Measurements from ENCODE around the gene CABLES1.
A peak's percentile ranks its signal among the peaks of the same experiment; 100 is the strongest.
"Not testable (repeated sequence)": the region's sequence is repeated elsewhere in the genome, so short reads cannot be mapped to it uniquely, and the experiment has no call there.

Gene CABLES1

GRCh38 chr18:23109163-23109562 is 26.1 kb upstream of the CABLES1 start:
- WGBS, 2 donors (ENCODE audit: extremely low coverage in 2 of 2, insufficient read length in 2 of 2, insufficient replicate concordance in 1 of 2): no CpG with 5 or more reads among the region's 9 CpGs

DNA sequence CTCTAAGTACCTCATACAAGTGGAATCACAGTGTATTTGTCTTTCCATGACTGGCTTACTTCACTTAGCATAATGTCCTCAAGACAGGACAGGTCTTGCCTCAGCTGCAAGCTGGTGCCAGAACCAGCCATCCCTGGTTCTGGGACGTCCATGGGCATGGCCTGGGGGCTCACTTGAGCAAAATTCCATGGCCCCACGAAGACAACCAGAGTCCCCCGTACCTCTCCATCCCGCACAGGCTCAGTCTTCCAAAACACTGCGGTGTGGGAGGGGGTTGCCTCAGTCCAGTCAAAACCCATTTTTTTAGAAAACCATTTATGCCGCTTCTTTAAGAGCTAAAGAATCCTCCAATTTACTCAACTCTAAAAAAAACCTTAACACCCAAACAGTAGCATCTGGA is 21.7 kb upstream of the CABLES1 start:
- no peak overlapping the region for H2BK5ac ChIP-seq (ENCODE audit: low read length)
- H3K14ac ChIP-seq (ENCODE audit: low read length): no peak overlapping the region
- H4K8ac ChIP-seq (ENCODE audit: low read depth, low read length): no peak overlapping the region
- peaks cover 0 to 11% (median 0%) of the 10 kb centered on the region in 3 experiments for H3K27me3 ChIP-seq (ENCODE audit: control insufficient read depth in 3 of 3, insufficient read depth in 3 of 3, low read depth in 1 of 3, low read length in 3 of 3)
- no peak overlapping the region for H3K4me3 ChIP-seq (ENCODE audit: low read length in 2 of 2)
- H3K18ac ChIP-seq (ENCODE audit: low read length): no peak overlapping the region
- no peak overlapping the region for H3K23ac ChIP-seq (ENCODE audit: low read depth, low read length, poor library complexity)
- no peaks in the 10 kb centered on the region for H3K79me1 ChIP-seq (ENCODE audit: low read depth, low read length)
- H3K27ac ChIP-seq (replicated peaks; ENCODE audit: low read length): no peak overlapping the region
- H3K9me3 ChIP-seq (replicated peaks in 1 of 2; ENCODE audit: control insufficient read depth in 2 of 2, insufficient read depth in 1 of 2, low read depth in 1 of 2, low read length in 2 of 2): peaks cover 0 to 4% of the 10 kb centered on the region in 2 donors
- no peak overlapping the region for H2BK12ac ChIP-seq (ENCODE audit: low read length)
- H2BK15ac ChIP-seq (ENCODE audit: low read length): no peak overlapping the region
- DNase-seq (ENCODE audit: low spot score): no peak
- H4K91ac ChIP-seq (ENCODE audit: low read depth, low read length, poor library complexity): no peak overlapping the region
- H2AFZ ChIP-seq (ENCODE audit: low read length): no peak overlapping the region
- no peak overlapping the region for H2BK120ac ChIP-seq (ENCODE audit: low read depth, low read length)
- no peaks in the 10 kb centered on the region for H3K36me3 ChIP-seq (replicated peaks in 1 of 2; ENCODE audit: control insufficient read depth in 2 of 2, insufficient read depth in 2 of 2, low read length in 2 of 2)
- H3K4me1 ChIP-seq (ENCODE audit: control insufficient read depth in 2 of 2, insufficient read depth in 1 of 2, low read depth in 1 of 2, low read length in 2 of 2): peaks cover 0 to 10% of the 10 kb centered on the region in 2 donors
- no peak overlapping the region for H3K4me2 ChIP-seq (ENCODE audit: insufficient read depth, low read length, poor library complexity, severe bottlenecking)
- H2AK5ac ChIP-seq (ENCODE audit: low read depth, low read length): no peak overlapping the region
- no peak overlapping the region for H3K4ac ChIP-seq (ENCODE audit: low read length)
- WGBS, 2 donors (ENCODE audit: extremely low coverage in 2 of 2, insufficient read length in 2 of 2, insufficient replicate concordance in 1 of 2): no CpG with 5 or more reads among the region's 6 CpGs
- H3K9ac ChIP-seq (ENCODE audit: low read depth, low read length, poor library complexity): no peak overlapping the region

More at GRCh38 chr18:23109163-23109562, 26.1 kb upstream of the CABLES1 start:
- H4K91ac ChIP-seq (ENCODE audit: low read depth, low read length, poor library complexity); H2BK15ac ChIP-seq (ENCODE audit: low read length); H3K4me1 ChIP-seq (ENCODE audit: control insufficient read depth in 2 of 2, insufficient read depth in 1 of 2, low read depth in 1 of 2, low read length in 2 of 2); H2BK120ac ChIP-seq (ENCODE audit: low read depth, low read length); H2BK5ac ChIP-seq (ENCODE audit: low read length); H3K27ac ChIP-seq (replicated peaks; ENCODE audit: low read length); H2AK5ac ChIP-seq (ENCODE audit: low read depth, low read length); H2AFZ ChIP-seq (ENCODE audit: low read length); H2BK12ac ChIP-seq (ENCODE audit: low read length); H3K4me2 ChIP-seq (ENCODE audit: insufficient read depth, low read length, poor library complexity, severe bottlenecking); H3K36me3 ChIP-seq (replicated peaks in 1 of 2; ENCODE audit: control insufficient read depth in 2 of 2, insufficient read depth in 2 of 2, low read length in 2 of 2); H3K79me1 ChIP-seq (ENCODE audit: low read depth, low read length); H3K9ac ChIP-seq (ENCODE audit: low read depth, low read length, poor library complexity); H3K18ac ChIP-seq (ENCODE audit: low read length); DNase-seq (ENCODE audit: low spot score); H3K4me3 ChIP-seq (ENCODE audit: low read length in 2 of 2); H3K9me3 ChIP-seq (replicated peaks in 1 of 2; ENCODE audit: control insufficient read depth in 2 of 2, insufficient read depth in 1 of 2, low read depth in 1 of 2, low read length in 2 of 2); H3K4ac ChIP-seq (ENCODE audit: low read length); H4K8ac ChIP-seq (ENCODE audit: low read depth, low read length); H3K23ac ChIP-seq (ENCODE audit: low read depth, low read length, poor library complexity); H3K14ac ChIP-seq (ENCODE audit: low read length): not testable (repeated sequence)
- peaks cover 0 to 11% (median 0%) of the 10 kb centered on the region in 3 experiments for H3K27me3 ChIP-seq (ENCODE audit: control insufficient read depth in 3 of 3, insufficient read depth in 3 of 3, low read depth in 1 of 3, low read length in 3 of 3)

- Histone ChIP-seq H3K4ac (ENCODE audit: low read length) (no peak overlapping the region), H3K27ac (replicated peaks; ENCODE audit: low read length) (no peak overlapping the region), H3K18ac (ENCODE audit: low read length) (no peak overlapping the region)
Observed at GRCh38 chr18:23114171-23114881, 21.0 kb upstream of the CABLES1 start.

DNA sequence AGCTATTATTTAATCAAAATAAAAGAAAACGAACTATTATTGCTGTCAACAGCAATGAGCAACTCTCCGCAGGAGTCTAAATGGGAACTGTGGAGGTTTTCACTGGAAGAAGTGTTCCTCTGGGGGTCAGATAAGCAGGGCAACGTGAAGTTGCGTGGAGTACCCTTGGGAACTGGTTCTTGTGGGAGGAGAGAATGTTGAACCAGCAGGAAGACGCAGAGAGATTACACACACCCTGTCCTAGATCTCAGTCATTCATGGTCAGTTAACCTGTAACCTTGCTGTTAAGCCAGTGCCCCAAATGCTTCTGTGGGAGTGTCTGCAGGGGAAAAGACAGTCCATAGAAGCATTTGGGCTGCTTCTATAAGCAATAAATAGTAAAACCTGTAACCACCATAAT is 20.4 kb upstream of the CABLES1 start:
- Histone ChIP-seq H3K36me3 (replicated peaks in 1 of 2; ENCODE audit: control insufficient read depth in 2 of 2, insufficient read depth in 2 of 2, low read length in 2 of 2) (no peaks in the 10 kb centered on the region), H2BK15ac (ENCODE audit: low read length) (no peak overlapping the region), H3K9me3 (replicated peaks in 1 of 2; ENCODE audit: control insufficient read depth in 2 of 2, insufficient read depth in 1 of 2, low read depth in 1 of 2, low read length in 2 of 2) (peaks cover 0 to 4% of the 10 kb centered on the region in 2 donors), H3K4me3 (ENCODE audit: low read length in 2 of 2) (no peak overlapping the region), H2BK120ac (ENCODE audit: low read depth, low read length) (no peak overlapping the region), H3K9ac (ENCODE audit: low read depth, low read length, poor library complexity) (no peak overlapping the region), H3K23ac (ENCODE audit: low read depth, low read length, poor library complexity) (no peak overlapping the region), H3K27ac (replicated peaks; ENCODE audit: low read length) (no peak overlapping the region), H4K91ac (ENCODE audit: low read depth, low read length, poor library complexity) (no peak overlapping the region), H2AFZ (ENCODE audit: low read length) (no peak overlapping the region), H4K8ac (ENCODE audit: low read depth, low read length) (no peak overlapping the region), H3K4me2 (ENCODE audit: insufficient read depth, low read length, poor library complexity, severe bottlenecking) (no peak overlapping the region), H3K14ac (ENCODE audit: low read length) (no peak overlapping the region), H2BK5ac (ENCODE audit: low read length) (no peak overlapping the region), H3K79me1 (ENCODE audit: low read depth, low read length) (no peaks in the 10 kb centered on the region), H2BK12ac (ENCODE audit: low read length) (no peak overlapping the region), H3K18ac (ENCODE audit: low read length) (no peak overlapping the region), H2AK5ac (ENCODE audit: low read depth, low read length) (no peak overlapping the region), H3K27me3 (ENCODE audit: control insufficient read depth in 3 of 3, insufficient read depth in 3 of 3, low read depth in 1 of 3, low read length in 3 of 3) (peaks cover 0 to 11% (median 0%) of the 10 kb centered on the region in 3 experiments), H3K4me1 (ENCODE audit: control insufficient read depth in 2 of 2, insufficient read depth in 1 of 2, low read depth in 1 of 2, low read length in 2 of 2) (peaks cover 0 to 10% of the 10 kb centered on the region in 2 donors), H3K4ac (ENCODE audit: low read length) (no peak overlapping the region)
- DNase-seq (ENCODE audit: low spot score): no peak
- no CpG with 5 or more reads among the region's 5 CpGs for WGBS, 2 donors (ENCODE audit: extremely low coverage in 2 of 2, insufficient read length in 2 of 2, insufficient replicate concordance in 1 of 2)

More at GRCh38 chr18:23114171-23114881, 21.0 kb upstream of the CABLES1 start:
- no peak overlapping the region for H3K9ac ChIP-seq (ENCODE audit: low read depth, low read length, poor library complexity)
- H3K4me3 ChIP-seq (ENCODE audit: low read length in 2 of 2): no peak overlapping the region
- no peak overlapping the region for H4K8ac ChIP-seq (ENCODE audit: low read depth, low read length)
- no peak overlapping the region for H2BK120ac ChIP-seq (ENCODE audit: low read depth, low read length)
- DNase-seq (ENCODE audit: low spot score): no peak
- no peak overlapping the region for H3K4me2 ChIP-seq (ENCODE audit: insufficient read depth, low read length, poor library complexity, severe bottlenecking)
- no peaks in the 10 kb centered on the region for H3K79me1 ChIP-seq (ENCODE audit: low read depth, low read length)
- no peak overlapping the region for H3K14ac ChIP-seq (ENCODE audit: low read length)
- WGBS, 2 donors (ENCODE audit: extremely low coverage in 2 of 2, insufficient read length in 2 of 2, insufficient replicate concordance in 1 of 2): no CpG with 5 or more reads among the region's 10 CpGs
- H2BK5ac ChIP-seq (ENCODE audit: low read length): no peak overlapping the region
- peaks cover 0 to 11% (median 0%) of the 10 kb centered on the region in 3 experiments for H3K27me3 ChIP-seq (ENCODE audit: control insufficient read depth in 3 of 3, insufficient read depth in 3 of 3, low read depth in 1 of 3, low read length in 3 of 3)
- peaks cover 0 to 4% of the 10 kb centered on the region in 2 donors for H3K9me3 ChIP-seq (replicated peaks in 1 of 2; ENCODE audit: control insufficient read depth in 2 of 2, insufficient read depth in 1 of 2, low read depth in 1 of 2, low read length in 2 of 2)
- H2BK15ac ChIP-seq (ENCODE audit: low read length): no peak overlapping the region
- no peak overlapping the region for H3K23ac ChIP-seq (ENCODE audit: low read depth, low read length, poor library complexity)
- H2BK12ac ChIP-seq (ENCODE audit: low read length): no peak overlapping the region
- H3K4me1 ChIP-seq (ENCODE audit: control insufficient read depth in 2 of 2, insufficient read depth in 1 of 2, low read depth in 1 of 2, low read length in 2 of 2): peaks cover 0 to 10% of the 10 kb centered on the region in 2 donors
- peak overlapping the region; percentile 18 for H2AFZ ChIP-seq (ENCODE audit: low read length)
- no peak overlapping the region for H4K91ac ChIP-seq (ENCODE audit: low read depth, low read length, poor library complexity)
- H2AK5ac ChIP-seq (ENCODE audit: low read depth, low read length): no peak overlapping the region
- no peaks in the 10 kb centered on the region for H3K36me3 ChIP-seq (replicated peaks in 1 of 2; ENCODE audit: control insufficient read depth in 2 of 2, insufficient read depth in 2 of 2, low read length in 2 of 2)

Data from neuronal stem cell (in vitro differentiated cells).